H1 (cell line): Measurements from ENCODE around the gene RTN4RL2. TPM values are rescaled to one million over a fixed set of nuclear protein-coding genes. Genes with fewer than 3 reads are reported as not detected.

Experiments
- ASH2L ChIP-seq: fragments of 200-600, 300-600 bp; sonication (generic); IDR thresholded peaks from one replicate; pipeline ENCODE4 v1.7.1; 2017; ENCODE audit warnings: low read length
- ATF3 ChIP-seq: IDR thresholded peaks from 2 replicates; pipeline ENCODE4 v1.6.1; 2011; ENCODE audit warnings: low read depth, mild to moderate bottlenecking, low read length; ENCODE audit not compliant: insufficient read depth
- BACH1 ChIP-seq: IDR thresholded peaks from 2 replicates; pipeline ENCODE4 v1.6.1; 2012; ENCODE audit warnings: low read length, improper control_type of control experiment
- CBX5 ChIP-seq: fragments of 300-800, 300-1000 bp; sonication (generic); IDR thresholded peaks from 2 replicates; pipeline ENCODE4 v1.7.1; 2016; ENCODE audit warnings: antibody characterized with exemption, low read length, low read depth
- CBX8 ChIP-seq: fragments of 300-800, 300-1000 bp; sonication (generic); IDR thresholded peaks from 2 replicates; pipeline ENCODE4 v1.7.1; 2016; ENCODE audit warnings: low read depth, low read length, borderline replicate concordance
- CEBPB ChIP-seq: IDR thresholded peaks from 2 replicates; pipeline ENCODE4 v1.6.1; 2012; ENCODE audit warnings: low read depth, low read length
- CHD1 ChIP-seq: IDR thresholded peaks from 2 replicates; pipeline ENCODE4 v1.6.1; 2012; ENCODE audit warnings: low read depth, low read length, improper control_type of control experiment
- CHD2 ChIP-seq: IDR thresholded peaks from 2 replicates; pipeline ENCODE4 v1.6.1; 2012; ENCODE audit warnings: low read length, improper control_type of control experiment
- CREB1 ChIP-seq: IDR thresholded peaks from 2 replicates; pipeline ENCODE4 v1.6.1; 2012; ENCODE audit warnings: inconsistent platforms
- EGR1 ChIP-seq: IDR thresholded peaks from 2 replicates; pipeline ENCODE4 v1.6.1; 2011; ENCODE audit warnings: low read depth, low read length, borderline replicate concordance
- GTF2F1 ChIP-seq: IDR thresholded peaks from 2 replicates; pipeline ENCODE4 v1.6.1; 2012; ENCODE audit warnings: low read depth, low read length, improper control_type of control experiment, borderline replicate concordance
- HDAC2 ChIP-seq, 2 experiments: fragments of 300-600 bp in 1 of 2; sonication (generic) in 1 of 2; IDR thresholded peaks; 2 replicates each; pipeline ENCODE4 v1.6.1; 2011 to 2012; ENCODE audit warnings: low read depth in 2 of 2, low read length in 2 of 2, mild to moderate bottlenecking in 2 of 2, moderate library complexity in 2 of 2, borderline replicate concordance in 1 of 2, inconsistent platforms in 1 of 2
- HDAC6 ChIP-seq: IDR thresholded peaks from one replicate; pipeline ENCODE4 v1.7.1; 2012; ENCODE audit warnings: low read depth, mild to moderate bottlenecking, inconsistent platforms, low read length, moderate library complexity
- JUN ChIP-seq: IDR thresholded peaks from 2 replicates; pipeline ENCODE4 v1.6.1; 2011; ENCODE audit warnings: low read depth, mild to moderate bottlenecking, improper control_type of control experiment, low read length
- KDM1A ChIP-seq: fragments of 200-600, 300-600 bp; sonication (generic); IDR thresholded peaks from 2 replicates; pipeline ENCODE4 v1.7.1; 2016; ENCODE audit warnings: mild to moderate bottlenecking, low read length, borderline replicate concordance
- KDM4A ChIP-seq: IDR thresholded peaks from one replicate; pipeline ENCODE4 v1.7.1; 2012; ENCODE audit warnings: low read depth, mild to moderate bottlenecking, moderate library complexity, low read length, inconsistent platforms; ENCODE audit not compliant: severe bottlenecking
- NRF1 ChIP-seq: IDR thresholded peaks from 2 replicates; pipeline ENCODE4 v1.6.1; 2011; ENCODE audit warnings: mild to moderate bottlenecking, low read depth, low read length, improper control_type of control experiment
- PHF8 ChIP-seq: fragments of 200-600 bp; sonication (generic); conservative IDR thresholded peaks from 2 replicates; pipeline ENCODE4 v1.7.1; 2012; ENCODE audit warnings: low read depth, mild to moderate bottlenecking, inconsistent platforms, low read length, moderate library complexity
- POU5F1 ChIP-seq: IDR thresholded peaks from 2 replicates; pipeline ENCODE4 v1.6.1; 2011; ENCODE audit warnings: low read depth, mild to moderate bottlenecking, low read length, moderate library complexity
- SIRT6 ChIP-seq: IDR thresholded peaks from one replicate; pipeline ENCODE4 v1.7.1; 2012; ENCODE audit warnings: low read length, inconsistent platforms
- SIX5 ChIP-seq: IDR thresholded peaks from 2 replicates; pipeline ENCODE4 v1.6.1; 2011; ENCODE audit warnings: mild to moderate bottlenecking, low read depth, low read length
- SP1 ChIP-seq: IDR thresholded peaks from 2 replicates; pipeline ENCODE4 v1.6.1; 2011; ENCODE audit warnings: low read depth, low read length
- SP2 ChIP-seq: IDR thresholded peaks from 2 replicates; pipeline ENCODE4 v1.6.1; 2012; ENCODE audit warnings: mild to moderate bottlenecking, low read length, inconsistent platforms
- TBP ChIP-seq: IDR thresholded peaks from 2 replicates; pipeline ENCODE4 v1.6.1; 2011; ENCODE audit warnings: low read depth, low read length, improper control_type of control experiment
- TEAD4 ChIP-seq: IDR thresholded peaks from 2 replicates; pipeline ENCODE4 v1.6.1; 2012; ENCODE audit warnings: low read depth, low read length, inconsistent platforms, mixed read lengths
- ZNF274 ChIP-seq: IDR thresholded peaks from 2 replicates; pipeline ENCODE4 v1.7.0; 2012; ENCODE audit warnings: low read length, borderline replicate concordance; ENCODE audit errors: extremely low read depth
- polyA plus RNA-seq, 7 experiments: library from polyadenylated mRNA; depleted of rRNA in 3 of 7; stranded (reverse) in 5 of 7; unstranded in 2 of 7; fragments of >200 nt in 5 of 7; fragments of 200-250 nt in 2 of 7; gene quantifications; 1 replicate in 5 of 7; 2 replicates in 1 of 7; 4 replicates in 1 of 7; pipeline versions ENCODE4 v1.2.1 to v1.2.3, GENCODE V29; 2011 to 2013; ENCODE audit warnings: missing spikeins in 2 of 7, mixed read lengths in 2 of 7
- total RNA-seq: library from RNA; stranded (reverse); fragmentation: NEBNext Ultra II Directional; extraction: Animal tissue kit (Norgen Biotek cat#: 25700); gene quantifications from 2 replicates; pipeline ENCODE4 v1.2.1, GENCODE V29; 2021

The RTN4RL2 gene
- total and polyA plus RNA-seq, 2 of the 8 experiments (the other 6 are each of a cell fraction or from before 2014, with no cell fraction given) = 11.4 to 23.7 TPM

- TF ChIP-seq BACH1 = no peak
- no peak for TF ChIP-seq CBX5
- TF ChIP-seq KDM4A = peak; percentile 80
- TF ChIP-seq SIX5 = no peak
- TF ChIP-seq CREB1 = no peak
- no peak for TF ChIP-seq SP2
- no peak for TF ChIP-seq SIRT6
- no peak for TF ChIP-seq TEAD4
- TF ChIP-seq SP1 = no peak
- TF ChIP-seq HDAC2 (IDR thresholded peaks at IDR 0.05; ENCODE audit: borderline replicate concordance in 1 of 2, low read depth in 2 of 2, low read length in 2 of 2) = peak in 1 of 2 experiments; percentile 29; a peak in 2 of 4 replicates
- no peak for TF ChIP-seq JUN
- TF ChIP-seq CEBPB = no peak
- TF ChIP-seq CHD1 = no peak
- no peak for TF ChIP-seq HDAC6
- no peak for TF ChIP-seq NRF1
- TF ChIP-seq PHF8 = peak; percentile 41; the same call in 1 of the 2 replicates
- no peak for TF ChIP-seq POU5F1
- no peak for TF ChIP-seq ZNF274
- TF ChIP-seq EGR1 = no peak
- no peak for TF ChIP-seq CBX8
- peak; percentile 97 for TF ChIP-seq KDM1A
- TF ChIP-seq CHD2 = no peak
- 0 out of 2 replicates have a peak, but pooled peaks have one; percentile 9 for TF ChIP-seq ATF3
- TF ChIP-seq ASH2L = peak; percentile 54
- peak; percentile 30; the same call in 1 of the 2 replicates for TF ChIP-seq TBP
- TF ChIP-seq GTF2F1 = no peak
These were observed 54.4 kb downstream of the RTN4RL2 start (continued) for GRCh38 chr11:57514538-57515331.
